Measurements from ENCODE around the gene CCDC102B.

The CCDC102B gene

GRCh38 chr18:68833756-68834155 lies 35.9 kb downstream of the CCDC102B start:
- Histone ChIP-seq H3K27me3 (ENCODE audit: insufficient read depth, low read length) (no peaks in the 10 kb centered on the region), H3K4me1 (ENCODE audit: insufficient read depth, low read length) (no peaks in the 10 kb centered on the region), H3K9me3 (ENCODE audit: insufficient read depth, low read depth, low read length) (no peaks in the 10 kb centered on the region), H3K9ac (ENCODE audit: low read depth, low read length) (no peak overlapping the region), H3K36me3 (ENCODE audit: insufficient read depth, low read depth, low read length) (no peaks in the 10 kb centered on the region), H3K27ac (ENCODE audit: low read length) (no peak overlapping the region), H3K4me3 (ENCODE audit: low read length) (no peak overlapping the region)

- H3K4me1 ChIP-seq (ENCODE audit: insufficient read depth, low read length) = no peaks in the 10 kb centered on the region; the same call in none of the 2 replicates
- no peak overlapping the region for H3K4me3 ChIP-seq (ENCODE audit: low read length)
- no peak overlapping the region for H3K27ac ChIP-seq (ENCODE audit: low read length)
- H3K9me3 ChIP-seq (ENCODE audit: insufficient read depth, low read depth, low read length) = no peaks in the 10 kb centered on the region
- H3K36me3 ChIP-seq (ENCODE audit: insufficient read depth, low read depth, low read length) = no peaks in the 10 kb centered on the region
- no peaks in the 10 kb centered on the region for H3K27me3 ChIP-seq (ENCODE audit: insufficient read depth, low read length)
- no peak overlapping the region for H3K9ac ChIP-seq (ENCODE audit: low read depth, low read length)
These were observed 40.0 kb downstream of the CCDC102B start for GRCh38 chr18:68837665-68838451.

GRCh38 chr18:68839701-68840100 lies 41.8 kb downstream of the CCDC102B start:
- Histone ChIP-seq H3K9ac (ENCODE audit: low read depth, low read length) (no peak overlapping the region), H3K4me1 (ENCODE audit: insufficient read depth, low read length) (no peaks in the 10 kb centered on the region; the same call in none of the 2 replicates), H3K27ac (ENCODE audit: low read length) (no peak overlapping the region)

GRCh38 chr18:68840554-68841263 lies 42.8 kb downstream of the CCDC102B start:
- Histone ChIP-seq H3K27ac (ENCODE audit: low read length) (no peak overlapping the region), H3K9ac (ENCODE audit: low read depth, low read length) (no peak overlapping the region), H3K4me1 (ENCODE audit: insufficient read depth, low read length) (no peaks in the 10 kb centered on the region; the same call in none of the 2 replicates), H3K36me3 (ENCODE audit: insufficient read depth, low read depth, low read length) (no peaks in the 10 kb centered on the region), H3K9me3 (ENCODE audit: insufficient read depth, low read depth, low read length) (no peaks in the 10 kb centered on the region), H3K27me3 (ENCODE audit: insufficient read depth, low read length) (no peaks in the 10 kb centered on the region), H3K4me3 (ENCODE audit: low read length) (no peak overlapping the region)

More at GRCh38 chr18:68839701-68840100, 41.8 kb downstream of the CCDC102B start:
- H3K9me3 ChIP-seq (ENCODE audit: insufficient read depth, low read depth, low read length) = no peaks in the 10 kb centered on the region
- no peaks in the 10 kb centered on the region for H3K36me3 ChIP-seq (ENCODE audit: insufficient read depth, low read depth, low read length)
- no peak overlapping the region for H3K4me3 ChIP-seq (ENCODE audit: low read length)
- no peaks in the 10 kb centered on the region for H3K27me3 ChIP-seq (ENCODE audit: insufficient read depth, low read length)

GRCh38 chr18:68841301-68841700 lies 43.4 kb downstream of the CCDC102B start:
- H3K36me3 ChIP-seq (ENCODE audit: insufficient read depth, low read depth, low read length) = no peaks in the 10 kb centered on the region
- H3K27ac ChIP-seq (ENCODE audit: low read length) = no peak overlapping the region
- H3K4me3 ChIP-seq (ENCODE audit: low read length) = no peak overlapping the region
- no peak overlapping the region for H3K9ac ChIP-seq (ENCODE audit: low read depth, low read length)
- H3K27me3 ChIP-seq (ENCODE audit: insufficient read depth, low read length) = no peaks in the 10 kb centered on the region
- no peaks in the 10 kb centered on the region; the same call in none of the 2 replicates for H3K4me1 ChIP-seq (ENCODE audit: insufficient read depth, low read length)
- no peaks in the 10 kb centered on the region for H3K9me3 ChIP-seq (ENCODE audit: insufficient read depth, low read depth, low read length)

GRCh38 chr18:68842951-68843350 lies 45.1 kb downstream of the CCDC102B start:
- Histone ChIP-seq H3K4me3 (ENCODE audit: low read length) (no peak overlapping the region), H3K9me3 (ENCODE audit: insufficient read depth, low read depth, low read length) (no peaks in the 10 kb centered on the region), H3K27ac (ENCODE audit: low read length) (no peak overlapping the region), H3K36me3 (ENCODE audit: insufficient read depth, low read depth, low read length) (no peaks in the 10 kb centered on the region), H3K9ac (ENCODE audit: low read depth, low read length) (no peak overlapping the region), H3K4me1 (ENCODE audit: insufficient read depth, low read length) (no peaks in the 10 kb centered on the region; the same call in none of the 2 replicates), H3K27me3 (ENCODE audit: insufficient read depth, low read length) (no peaks in the 10 kb centered on the region)

GRCh38 chr18:68843473-68844089 lies 45.7 kb downstream of the CCDC102B start:
- Histone ChIP-seq H3K9ac (ENCODE audit: low read depth, low read length) (no peak overlapping the region), H3K36me3 (ENCODE audit: insufficient read depth, low read depth, low read length) (no peaks in the 10 kb centered on the region), H3K27me3 (ENCODE audit: insufficient read depth, low read length) (no peaks in the 10 kb centered on the region), H3K9me3 (ENCODE audit: insufficient read depth, low read depth, low read length) (no peaks in the 10 kb centered on the region), H3K27ac (ENCODE audit: low read length) (no peak overlapping the region), H3K4me1 (ENCODE audit: insufficient read depth, low read length) (no peaks in the 10 kb centered on the region; the same call in none of the 2 replicates), H3K4me3 (ENCODE audit: low read length) (no peak overlapping the region)

- H3K4me1 ChIP-seq (ENCODE audit: insufficient read depth, low read length) = no peaks in the 10 kb centered on the region
- H3K9me3 ChIP-seq (ENCODE audit: insufficient read depth, low read depth, low read length) = no peaks in the 10 kb centered on the region
- H3K9ac ChIP-seq (ENCODE audit: low read depth, low read length) = no peak overlapping the region
- no peaks in the 10 kb centered on the region for H3K36me3 ChIP-seq (ENCODE audit: insufficient read depth, low read depth, low read length)
- H3K4me3 ChIP-seq (ENCODE audit: low read length) = no peak overlapping the region
- H3K27me3 ChIP-seq (ENCODE audit: insufficient read depth, low read length) = no peaks in the 10 kb centered on the region
- no peak overlapping the region for H3K27ac ChIP-seq (ENCODE audit: low read length)
These were observed 49.4 kb downstream of the CCDC102B start for GRCh38 chr18:68847219-68847837.

GRCh38 chr18:68848242-68848641 lies 50.4 kb downstream of the CCDC102B start:
- Histone ChIP-seq H3K4me3 (ENCODE audit: low read length) (no peak overlapping the region), H3K9ac (ENCODE audit: low read depth, low read length) (no peak overlapping the region), H3K27me3 (ENCODE audit: insufficient read depth, low read length) (no peaks in the 10 kb centered on the region), H3K27ac (ENCODE audit: low read length) (no peak overlapping the region), H3K9me3 (ENCODE audit: insufficient read depth, low read depth, low read length) (no peaks in the 10 kb centered on the region), H3K36me3 (ENCODE audit: insufficient read depth, low read depth, low read length) (no peaks in the 10 kb centered on the region), H3K4me1 (ENCODE audit: insufficient read depth, low read length) (no peaks in the 10 kb centered on the region)

- no peak overlapping the region for H3K9ac ChIP-seq (ENCODE audit: low read depth, low read length)
- no peaks in the 10 kb centered on the region for H3K27me3 ChIP-seq (ENCODE audit: insufficient read depth, low read length)
- no peaks in the 10 kb centered on the region for H3K36me3 ChIP-seq (ENCODE audit: insufficient read depth, low read depth, low read length)
- H3K4me3 ChIP-seq (ENCODE audit: low read length) = no peak overlapping the region
- no peaks in the 10 kb centered on the region for H3K9me3 ChIP-seq (ENCODE audit: insufficient read depth, low read depth, low read length)
- H3K4me1 ChIP-seq (ENCODE audit: insufficient read depth, low read length) = no peaks in the 10 kb centered on the region
- no peak overlapping the region for H3K27ac ChIP-seq (ENCODE audit: low read length)
These were observed 57.0 kb downstream of the CCDC102B start for GRCh38 chr18:68854786-68855391.

GRCh38 chr18:68855491-68855890 lies 57.6 kb downstream of the CCDC102B start:
- no peak overlapping the region for H3K9ac ChIP-seq (ENCODE audit: low read depth, low read length)
- H3K36me3 ChIP-seq (ENCODE audit: insufficient read depth, low read depth, low read length) = no peaks in the 10 kb centered on the region
- no peaks in the 10 kb centered on the region for H3K4me1 ChIP-seq (ENCODE audit: insufficient read depth, low read length)
- no peak overlapping the region for H3K27ac ChIP-seq (ENCODE audit: low read length)
- no peak overlapping the region for H3K4me3 ChIP-seq (ENCODE audit: low read length)
- H3K27me3 ChIP-seq (ENCODE audit: insufficient read depth, low read length) = no peaks in the 10 kb centered on the region
- H3K9me3 ChIP-seq (ENCODE audit: insufficient read depth, low read depth, low read length) = no peaks in the 10 kb centered on the region

Data from iPS-20b (cell line).